ENCODE data around the gene B3GNT3. TPM values are rescaled to one million over a fixed set of nuclear protein-coding genes. Genes with fewer than 3 reads are reported as not detected.

The B3GNT3 gene
- total and polyA plus RNA-seq, 3 experiments from 2014 or later, result not detected

- ChIA-PET CTCF (interaction anchor here (1.0 to 2.1 kb wide), 3 partner anchors 22 to 49 kb away, joined by 3 to 6 read pairs (median 3); no protein-coding TSS in a partner anchor), POLR2A (no interaction called here)
- peaks cover 0 to 1% of the 10 kb centered on the region in 2 donors for H3K27me3 Mint-ChIP-seq
- H3K4me1 Mint-ChIP-seq, result peaks cover 40 to 71% (median 56%) of the 10 kb centered on the region in 3 donors
- peak overlapping the region in 4 of 8 donors; percentile 17 to 93 (median 52) for H3K27ac Mint-ChIP-seq
- Histone ChIP-seq H3K4me1 (ENCODE audit: insufficient read depth, low read length) (peaks cover 58% of the 10 kb centered on the region), H3K9me3 (ENCODE audit: low read length) (no peaks in the 10 kb centered on the region), H3K27ac (ENCODE audit: low read depth, low read length) (no peak overlapping the region), H3K27me3 (ENCODE audit: insufficient read depth, low read length, poor library complexity, severe bottlenecking) (no peaks in the 10 kb centered on the region), H3K36me3 (ENCODE audit: insufficient read depth, low read length) (no peaks in the 10 kb centered on the region), H3K4me3 (ENCODE audit: low read length) (no peak overlapping the region)
- DNase-seq, result no peak
- H3K4me3 Mint-ChIP-seq, result no peak overlapping the region
- H3K36me3 Mint-ChIP-seq, result peaks cover 4 to 41% (median 6%) of the 10 kb centered on the region in 3 donors
- H3K9me3 Mint-ChIP-seq, result no peaks in the 10 kb centered on the region
These were observed 41.9 kb upstream of the B3GNT3 start for GRCh38 chr19:17752865-17753639.

GRCh38 chr19:17753976-17754375 is 41.0 kb upstream of the B3GNT3 start:
- no peak overlapping the region for H3K27ac ChIP-seq (ENCODE audit: low read depth, low read length)
- H3K4me1 ChIP-seq (ENCODE audit: insufficient read depth, low read length), result peaks cover 49% of the 10 kb centered on the region

DNA sequence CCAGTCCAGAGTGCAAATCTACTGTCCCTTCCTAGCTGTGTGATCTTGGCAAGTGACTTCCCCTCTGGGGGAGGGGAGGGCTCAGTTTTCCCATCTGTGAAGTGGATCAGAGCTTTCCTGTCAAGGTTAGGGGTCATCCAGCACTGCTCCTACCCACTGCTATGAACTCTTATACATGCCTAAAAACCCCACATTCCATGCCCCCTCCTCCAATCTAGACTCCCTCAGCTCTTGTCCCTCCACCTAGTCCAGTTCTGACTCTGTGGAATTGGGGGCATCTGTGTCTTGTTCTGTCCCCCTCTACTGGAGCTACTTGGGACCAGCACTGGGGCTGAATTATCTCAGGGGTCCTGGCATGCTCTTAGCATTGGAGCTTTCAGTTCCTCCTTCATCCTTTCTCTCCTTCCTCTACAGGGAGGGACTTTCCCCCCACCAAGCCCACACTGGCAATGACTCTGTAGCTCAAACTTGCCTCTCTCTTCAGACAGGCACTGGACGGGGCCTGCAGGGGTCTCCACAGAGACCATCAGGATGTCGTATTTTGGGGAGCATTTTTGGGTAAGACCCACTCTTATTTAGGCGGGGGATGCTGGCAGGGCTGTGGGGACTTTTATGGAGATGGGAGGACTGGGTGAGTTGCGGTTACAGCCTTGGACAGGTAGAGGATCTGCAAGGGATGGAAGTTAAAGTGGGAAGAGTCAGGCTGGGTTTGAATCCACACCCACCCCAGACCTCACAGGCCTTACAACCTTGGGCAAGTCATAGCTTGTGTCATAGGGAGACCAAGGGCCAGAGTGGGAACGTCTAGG is 40.1 kb upstream of the B3GNT3 start:
- Mint-ChIP-seq H3K36me3 (peaks cover 6 to 57% (median 10%) of the 10 kb centered on the region in 3 donors), H3K9me3 (no peaks in the 10 kb centered on the region), H3K27ac (peak overlapping the region; percentile 61 to 92 (median 79)), H3K4me1 (peaks cover 29 to 57% (median 41%) of the 10 kb centered on the region in 3 donors), H3K4me3 (peak overlapping the region in 2 of 7 donors; percentile 19 to 79), H3K27me3 (peaks cover 0 to 1% of the 10 kb centered on the region in 2 donors)
- DNase-seq, result no peak
- H3K9me3 ChIP-seq (ENCODE audit: low read length), result no peaks in the 10 kb centered on the region
- H3K27me3 ChIP-seq (ENCODE audit: insufficient read depth, low read length, poor library complexity, severe bottlenecking), result no peaks in the 10 kb centered on the region
- H3K4me1 ChIP-seq (ENCODE audit: insufficient read depth, low read length), result peaks cover 40% of the 10 kb centered on the region
- no peak overlapping the region for H3K4me3 ChIP-seq (ENCODE audit: low read length)
- ChIA-PET CTCF (interaction anchor here (0.6 to 1.1 kb wide), 2 partner anchors 16 to 29 kb away, joined by 3 read pairs; no protein-coding TSS in a partner anchor), POLR2A (no interaction called here)
- no peak overlapping the region for H3K27ac ChIP-seq (ENCODE audit: low read depth, low read length)
- no peaks in the 10 kb centered on the region for H3K36me3 ChIP-seq (ENCODE audit: insufficient read depth, low read length)

More at GRCh38 chr19:17753976-17754375, 41.0 kb upstream of the B3GNT3 start:
- Mint-ChIP-seq H3K9me3 (no peaks in the 10 kb centered on the region), H3K4me3 (peak overlapping the region in 1 of 7 donors; percentile 48), H3K36me3 (peaks cover 6 to 50% (median 8%) of the 10 kb centered on the region in 3 donors), H3K4me1 (peaks cover 37 to 66% (median 49%) of the 10 kb centered on the region in 3 donors), H3K27me3 (peaks cover 0 to 1% of the 10 kb centered on the region in 2 donors), H3K27ac (peak overlapping the region in 3 of 8 donors; percentile 66 to 92 (median 66))
- ChIA-PET POLR2A (no interaction called here), CTCF (interaction anchor here (0.6 to 1.4 kb wide), 3 partner anchors 17 to 31 kb away, joined by 3 read pairs; no protein-coding TSS in a partner anchor)
- DNase-seq, result no peak
- H3K9me3 ChIP-seq (ENCODE audit: low read length), result no peaks in the 10 kb centered on the region
- no peaks in the 10 kb centered on the region for H3K27me3 ChIP-seq (ENCODE audit: insufficient read depth, low read length, poor library complexity, severe bottlenecking)
- no peaks in the 10 kb centered on the region for H3K36me3 ChIP-seq (ENCODE audit: insufficient read depth, low read length)
- H3K4me3 ChIP-seq (ENCODE audit: low read length), result no peak overlapping the region

- Mint-ChIP-seq H3K9me3 (no peaks in the 10 kb centered on the region), H3K4me1 (peaks cover 25 to 51% (median 34%) of the 10 kb centered on the region in 3 donors), H3K36me3 (peaks cover 6 to 62% (median 13%) of the 10 kb centered on the region in 3 donors), H3K27ac (peak overlapping the region; percentile 61 to 88 (median 74)), H3K4me3 (no peak overlapping the region), H3K27me3 (peaks cover 0 to 1% of the 10 kb centered on the region in 2 donors)
- Histone ChIP-seq H3K9me3 (ENCODE audit: low read length) (no peaks in the 10 kb centered on the region), H3K4me3 (ENCODE audit: low read length) (no peak overlapping the region), H3K4me1 (ENCODE audit: insufficient read depth, low read length) (peaks cover 34% of the 10 kb centered on the region), H3K36me3 (ENCODE audit: insufficient read depth, low read length) (no peaks in the 10 kb centered on the region), H3K27ac (ENCODE audit: low read depth, low read length) (no peak overlapping the region), H3K27me3 (ENCODE audit: insufficient read depth, low read length, poor library complexity, severe bottlenecking) (no peaks in the 10 kb centered on the region)
- no peak for DNase-seq
- CTCF ChIA-PET, result no interaction called here
- POLR2A ChIA-PET, result no interaction called here
These were observed 39.5 kb upstream of the B3GNT3 start for GRCh38 chr19:17755443-17755890.

DNA sequence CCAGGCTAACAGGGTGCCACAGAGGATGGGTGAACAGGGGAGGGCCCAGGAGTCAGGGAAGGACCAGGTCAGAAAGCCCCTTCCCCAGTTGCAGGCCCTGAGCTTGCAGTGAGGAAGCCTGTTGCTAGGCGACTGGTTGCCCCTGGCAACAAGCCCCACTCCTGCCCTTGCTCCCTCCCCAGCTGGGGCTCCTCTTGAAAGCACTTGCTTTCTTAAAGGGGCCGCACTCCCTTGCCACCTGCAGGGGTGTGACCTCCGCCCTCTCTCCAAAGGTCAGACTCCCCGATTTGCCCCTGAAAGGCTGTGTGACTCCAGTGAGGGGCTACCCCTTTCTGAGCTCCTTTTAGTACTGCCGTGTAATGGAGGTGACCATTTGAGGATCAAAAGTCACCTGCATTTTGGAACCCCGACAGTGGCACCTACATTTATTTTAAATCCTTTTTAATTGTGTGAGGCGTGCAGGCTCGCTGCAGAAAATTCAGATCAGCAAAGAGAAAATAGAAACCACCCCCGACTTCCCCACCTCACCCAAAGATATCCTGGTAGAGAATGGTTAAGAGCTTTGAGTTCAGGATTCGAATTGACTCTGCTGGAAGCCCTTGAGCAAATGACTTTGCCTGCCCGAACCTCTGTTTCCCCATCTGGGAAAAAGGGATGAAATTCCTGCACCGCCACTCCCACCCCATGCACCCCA is 38.8 kb upstream of the B3GNT3 start:
- ChIA-PET CTCF (no interaction called here), POLR2A (interaction anchor here (0.5 kb wide), 1 partner anchor 242 kb away, joined by 6 read pairs; no protein-coding TSS in a partner anchor)
- H3K36me3 ChIP-seq (ENCODE audit: insufficient read depth, low read length), result no peaks in the 10 kb centered on the region
- Mint-ChIP-seq H3K4me1 (peaks cover 23 to 48% (median 32%) of the 10 kb centered on the region in 3 donors), H3K27me3 (peaks cover 0 to 1% of the 10 kb centered on the region in 2 donors), H3K27ac (peak overlapping the region in 5 of 8 donors; percentile 29 to 77 (median 68)), H3K9me3 (no peaks in the 10 kb centered on the region), H3K4me3 (no peak overlapping the region), H3K36me3 (peaks cover 6 to 67% (median 17%) of the 10 kb centered on the region in 3 donors)
- H3K27ac ChIP-seq (ENCODE audit: low read depth, low read length), result no peak overlapping the region
- H3K27me3 ChIP-seq (ENCODE audit: insufficient read depth, low read length, poor library complexity, severe bottlenecking), result no peaks in the 10 kb centered on the region
- H3K9me3 ChIP-seq (ENCODE audit: low read length), result no peaks in the 10 kb centered on the region
- H3K4me1 ChIP-seq (ENCODE audit: insufficient read depth, low read length), result peaks cover 32% of the 10 kb centered on the region
- peak in 4 of 5 donors; percentile 16 to 73 (median 26) for DNase-seq
- H3K4me3 ChIP-seq (ENCODE audit: low read length), result no peak overlapping the region

DNA sequence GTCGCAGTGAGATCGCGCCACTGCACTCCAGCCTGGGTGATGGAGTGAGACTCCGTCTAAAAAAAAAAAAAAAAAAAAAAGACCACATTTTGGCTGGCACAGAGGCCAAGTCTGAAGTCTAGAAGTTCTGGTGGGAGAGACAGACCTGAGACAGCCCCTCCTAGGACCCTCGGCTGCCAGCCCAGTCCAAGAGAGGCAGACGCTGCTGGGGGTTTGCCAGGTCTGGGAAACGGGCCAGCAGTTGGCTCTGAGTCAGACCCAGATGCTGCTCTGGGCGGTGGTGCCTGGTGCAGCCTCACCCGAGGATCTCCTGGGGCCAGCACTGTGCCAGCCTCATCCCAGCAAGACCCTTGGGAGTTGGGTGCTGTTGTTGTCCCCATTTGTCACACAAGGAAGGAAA is 37.8 kb upstream of the B3GNT3 start:
- ChIA-PET POLR2A (no interaction called here), CTCF (no interaction called here)
- Mint-ChIP-seq H3K27ac (no peak overlapping the region), H3K27me3 (peaks cover 0 to 1% of the 10 kb centered on the region in 2 donors), H3K9me3 (no peaks in the 10 kb centered on the region), H3K4me3 (no peak overlapping the region), H3K36me3 (peaks cover 6 to 63% (median 17%) of the 10 kb centered on the region in 3 donors), H3K4me1 (peaks cover 14 to 38% (median 22%) of the 10 kb centered on the region in 3 donors)
- Histone ChIP-seq H3K4me1 (ENCODE audit: insufficient read depth, low read length) (peaks cover 28% of the 10 kb centered on the region), H3K27ac (ENCODE audit: low read depth, low read length) (no peak overlapping the region), H3K36me3 (ENCODE audit: insufficient read depth, low read length) (no peaks in the 10 kb centered on the region), H3K4me3 (ENCODE audit: low read length) (no peak overlapping the region), H3K9me3 (ENCODE audit: low read length) (no peaks in the 10 kb centered on the region), H3K27me3 (ENCODE audit: insufficient read depth, low read length, poor library complexity, severe bottlenecking) (no peaks in the 10 kb centered on the region)
- no peak for DNase-seq

GRCh38 chr19:17758515-17758914 is 36.4 kb upstream of the B3GNT3 start:
- peaks cover 0 to 1% of the 10 kb centered on the region in 2 donors for H3K27me3 Mint-ChIP-seq
- peaks cover 11 to 74% (median 17%) of the 10 kb centered on the region in 3 donors for H3K36me3 Mint-ChIP-seq
- peaks cover 4% of the 10 kb centered on the region for H3K36me3 ChIP-seq (ENCODE audit: insufficient read depth, low read length)
- H3K27ac Mint-ChIP-seq, result peak overlapping the region in 4 of 8 donors; percentile 1 to 57 (median 34)
- CTCF ChIA-PET, result interaction anchor here (1.1 kb wide), 2 partner anchors 16 to 26 kb away, joined by 3 read pairs; no protein-coding TSS in a partner anchor
- no peak overlapping the region for H3K27ac ChIP-seq (ENCODE audit: low read depth, low read length)
- POLR2A ChIA-PET, result no interaction called here
- no peak overlapping the region for H3K4me3 ChIP-seq (ENCODE audit: low read length)
- H3K27me3 ChIP-seq (ENCODE audit: insufficient read depth, low read length, poor library complexity, severe bottlenecking), result no peaks in the 10 kb centered on the region
- peaks cover 20% of the 10 kb centered on the region for H3K4me1 ChIP-seq (ENCODE audit: insufficient read depth, low read length)
- DNase-seq, result no peak
- no peak overlapping the region for H3K4me3 Mint-ChIP-seq
- no peaks in the 10 kb centered on the region for H3K9me3 ChIP-seq (ENCODE audit: low read length)
- no peaks in the 10 kb centered on the region for H3K9me3 Mint-ChIP-seq
- H3K4me1 Mint-ChIP-seq, result peaks cover 12 to 37% (median 21%) of the 10 kb centered on the region in 3 donors
